ENCODE data around the gene DCPS. TPM values are rescaled to one million over a fixed set of nuclear protein-coding genes. Genes with fewer than 3 reads are reported as not detected.

Gene DCPS
- total RNA-seq, 1 experiment from 2014 or later = 52.6 TPM

DNA sequence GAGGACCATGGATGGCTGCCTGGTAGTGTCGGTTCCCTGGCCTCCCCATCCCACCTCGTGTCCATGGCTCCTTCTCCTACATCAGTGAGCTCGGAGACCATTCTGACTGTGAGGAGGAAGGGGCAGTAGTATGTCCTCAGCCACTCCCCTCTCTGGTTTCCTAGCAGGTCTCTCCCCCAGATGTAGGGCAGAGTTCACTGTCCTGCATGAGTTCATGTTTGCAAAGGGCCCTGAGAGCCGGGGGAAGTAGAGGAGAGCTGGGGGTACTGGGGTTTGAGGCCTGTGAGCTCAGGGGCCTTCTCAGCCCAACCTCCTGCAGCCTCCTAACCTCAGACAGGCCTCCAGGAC is 33.2 kb downstream of the DCPS start:
- ATAC-seq (no peak), DNase-seq (no peak)
- no peaks in the 10 kb centered on the region for H4K20me1 ChIP-seq (ENCODE audit: low read length)
- CTCF ChIA-PET = no interaction called here
- H3K4me2 ChIP-seq (ENCODE audit: low read length) = no peak overlapping the region
- H3K27me3 ChIP-seq (ENCODE audit: low read length) = no peaks in the 10 kb centered on the region
- H3K36me3 ChIP-seq (ENCODE audit: low read depth, low read length) = peaks cover 5% of the 10 kb centered on the region; the same call in 1 of the 2 replicates
- H3K4me3 ChIP-seq (ENCODE audit: low read length) = no peak overlapping the region
- H3K27ac ChIP-seq (ENCODE audit: low read length) = no peak overlapping the region
- no peak overlapping the region for H2AFZ ChIP-seq (ENCODE audit: low read length)
- TF ChIP-seq, protein P1, sequence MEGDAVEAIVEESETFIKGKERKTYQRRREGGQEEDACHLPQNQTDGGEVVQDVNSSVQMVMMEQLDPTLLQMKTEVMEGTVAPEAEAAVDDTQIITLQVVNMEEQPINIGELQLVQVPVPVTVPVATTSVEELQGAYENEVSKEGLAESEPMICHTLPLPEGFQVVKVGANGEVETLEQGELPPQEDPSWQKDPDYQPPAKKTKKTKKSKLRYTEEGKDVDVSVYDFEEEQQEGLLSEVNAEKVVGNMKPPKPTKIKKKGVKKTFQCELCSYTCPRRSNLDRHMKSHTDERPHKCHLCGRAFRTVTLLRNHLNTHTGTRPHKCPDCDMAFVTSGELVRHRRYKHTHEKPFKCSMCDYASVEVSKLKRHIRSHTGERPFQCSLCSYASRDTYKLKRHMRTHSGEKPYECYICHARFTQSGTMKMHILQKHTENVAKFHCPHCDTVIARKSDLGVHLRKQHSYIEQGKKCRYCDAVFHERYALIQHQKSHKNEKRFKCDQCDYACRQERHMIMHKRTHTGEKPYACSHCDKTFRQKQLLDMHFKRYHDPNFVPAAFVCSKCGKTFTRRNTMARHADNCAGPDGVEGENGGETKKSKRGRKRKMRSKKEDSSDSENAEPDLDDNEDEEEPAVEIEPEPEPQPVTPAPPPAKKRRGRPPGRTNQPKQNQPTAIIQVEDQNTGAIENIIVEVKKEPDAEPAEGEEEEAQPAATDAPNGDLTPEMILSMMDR (conservative IDR thresholded peaks at IDR 0.05; ENCODE audit: low read depth, low read length) = no peak
- no peak for TF ChIP-seq EZH2phosphoT487 (IDR thresholded peaks at IDR 0.05; ENCODE audit: borderline replicate concordance, low read length)
- no peak for TF ChIP-seq EZH2 (IDR thresholded peaks at IDR 0.05; ENCODE audit: low read length, unreplicated experiment)
- intact Hi-C loops (cut with micrococcal nuclease) = no loop called here
- POLR2A ChIA-PET (ENCODE audit: unreplicated experiment) = interaction anchor here (0.5 kb wide), 1 partner anchor 276 kb away, joined by 3 read pairs; no protein-coding TSS in a partner anchor
- no peaks in the 10 kb centered on the region for H3K9me3 ChIP-seq (ENCODE audit: low read length)
- BruUV-seq (replicated peaks) = no TSS peak
- no peak overlapping the region for H3K9ac ChIP-seq (ENCODE audit: low read length)
- H3F3A ChIP-seq (ENCODE audit: low read length, unreplicated experiment) = no peaks in the 10 kb centered on the region
- no peaks in the 10 kb centered on the region for H3K9me2 ChIP-seq (replicated peaks; ENCODE audit: low read length)
- H3K4me1 ChIP-seq (ENCODE audit: insufficient read depth, low read length) = peaks cover 52% of the 10 kb centered on the region
- H3K79me2 ChIP-seq (ENCODE audit: low read length) = no peaks in the 10 kb centered on the region

DNA sequence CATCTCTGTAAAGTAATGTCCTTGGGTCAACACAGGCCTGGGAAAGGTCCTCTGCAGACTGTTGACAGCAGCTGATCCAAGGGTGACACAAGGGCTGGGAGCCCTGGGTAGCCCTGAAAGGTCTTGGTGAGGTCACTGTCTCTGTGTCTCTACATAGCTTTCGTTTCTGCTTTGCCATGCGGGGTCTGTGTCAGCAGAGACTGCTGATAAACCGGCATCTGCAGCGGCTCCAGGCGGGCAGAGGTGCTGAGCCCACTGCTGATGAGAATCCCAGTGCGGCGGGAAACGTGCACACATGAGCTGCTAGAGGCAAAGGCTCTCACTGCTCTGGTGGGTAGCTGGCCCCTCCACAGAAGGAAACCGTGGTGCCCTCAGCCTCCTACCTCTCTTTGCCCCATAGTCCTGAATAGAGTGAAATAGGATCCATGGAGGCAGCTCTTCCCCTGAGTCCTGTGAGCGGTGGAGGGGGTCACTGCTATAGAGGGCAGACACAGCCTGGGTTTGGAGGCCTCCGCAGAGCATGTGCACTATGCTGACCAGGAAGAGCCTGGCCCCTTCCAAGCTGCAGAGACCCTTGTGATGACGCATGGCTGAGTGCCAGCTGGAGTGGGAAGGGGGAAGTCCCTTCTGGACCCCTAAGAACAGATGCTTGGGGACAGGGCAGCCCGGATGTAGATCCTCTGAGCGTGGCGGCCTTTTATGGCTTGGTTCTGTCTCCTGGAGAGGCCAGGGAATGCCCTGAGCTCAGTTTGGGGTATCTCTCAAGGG is 33.8 kb downstream of the DCPS start:
- H2AFZ ChIP-seq (ENCODE audit: low read length) = no peak overlapping the region
- no peaks in the 10 kb centered on the region for H3K79me2 ChIP-seq (ENCODE audit: low read length)
- H3K4me2 ChIP-seq (ENCODE audit: low read length) = no peak overlapping the region
- peaks cover 5% of the 10 kb centered on the region; the same call in 1 of the 2 replicates for H3K36me3 ChIP-seq (ENCODE audit: low read depth, low read length)
- no peaks in the 10 kb centered on the region for H3K27me3 ChIP-seq (ENCODE audit: low read length)
- no peaks in the 10 kb centered on the region for H3K9me2 ChIP-seq (replicated peaks; ENCODE audit: low read length)
- no peak overlapping the region for H3K4me3 ChIP-seq (ENCODE audit: low read length)
- H3K27ac ChIP-seq (ENCODE audit: low read length) = no peak overlapping the region
- intact Hi-C loops (cut with micrococcal nuclease) = no loop called here
- TF ChIP-seq EZH2phosphoT487 (IDR thresholded peaks at IDR 0.05; ENCODE audit: borderline replicate concordance, low read length) (no peak), EZH2 (IDR thresholded peaks at IDR 0.05; ENCODE audit: low read length, unreplicated experiment) (no peak)
- TF ChIP-seq, protein P1 (conservative IDR thresholded peaks at IDR 0.05; ENCODE audit: low read depth, low read length) = no peak
- no TSS peak for BruUV-seq (replicated peaks)
- ATAC-seq (no peak), DNase-seq (no peak)
- no peaks in the 10 kb centered on the region for H3F3A ChIP-seq (ENCODE audit: low read length, unreplicated experiment)
- no peaks in the 10 kb centered on the region for H3K9me3 ChIP-seq (ENCODE audit: low read length)
- no peak overlapping the region for H3K9ac ChIP-seq (ENCODE audit: low read length)
- H3K4me1 ChIP-seq (ENCODE audit: insufficient read depth, low read length) = peaks cover 53% of the 10 kb centered on the region
- ChIA-PET POLR2A (ENCODE audit: unreplicated experiment) (interaction anchor here (0.5 kb wide), 1 partner anchor 276 kb away, joined by 3 read pairs; no protein-coding TSS in a partner anchor), CTCF (no interaction called here)
- H4K20me1 ChIP-seq (ENCODE audit: low read length) = no peaks in the 10 kb centered on the region

Data from PC-3 (cell line).